Activated CD4-positive, alpha-beta T cell treated with anti-CD3 and anti-CD28 coated beads, Interleukin-2, amount 10 ng/mL, durations not matched to agents 24 days and 14 days (primary cell): ENCODE data around the gene RPL36. TPM values are rescaled to one million over a fixed set of nuclear protein-coding genes. Genes with fewer than 3 reads are reported as not detected.

Experiments
- DNase-seq: peaks from one replicate; pipeline ENCODE4 v3.0.0; 2022
- H3K27ac Mint-ChIP-seq: one replicate; pipeline ENCODE4 v1.8.0; 2022; ENCODE audit warnings: mild to moderate bottlenecking, mixed read lengths
- H3K27me3 Mint-ChIP-seq: one replicate; pipeline ENCODE4 v1.8.0; 2022; ENCODE audit warnings: mixed read lengths
- H3K36me3 Mint-ChIP-seq: one replicate; pipeline ENCODE4 v1.8.0; 2022; ENCODE audit warnings: low read depth, mild to moderate bottlenecking, mixed read lengths
- H3K4me1 Mint-ChIP-seq: one replicate; pipeline ENCODE4 v1.8.0; 2021; ENCODE audit warnings: mixed read lengths
- H3K4me3 Mint-ChIP-seq: one replicate; pipeline ENCODE4 v1.8.0; 2022; ENCODE audit warnings: mild to moderate bottlenecking, moderate library complexity, mixed read lengths
- H3K9me3 Mint-ChIP-seq: one replicate; pipeline ENCODE4 v1.8.0; 2021; ENCODE audit warnings: mixed read lengths
- intact Hi-C: fragments of 100-400 bp; cut with micrococcal nuclease; formaldehyde crosslinking; loops from one replicate; pipeline ENCODE4 v1.15.1; 2023
- total RNA-seq: library from RNA; stranded (reverse); gene quantifications from 2 replicates; pipeline ENCODE4 v1.2.3, GENCODE V29; 2022

Gene RPL36
- total RNA-seq, 1 donor from 2014 or later = 1,117 TPM

- H3K27ac Mint-ChIP-seq = peak overlapping the region; percentile 97
- peaks cover 9% of the 10 kb centered on the region for H3K36me3 Mint-ChIP-seq
- H3K4me1 Mint-ChIP-seq = peaks cover 22% of the 10 kb centered on the region
- no peak for DNase-seq
- H3K27me3 Mint-ChIP-seq = peaks cover 7% of the 10 kb centered on the region
- H3K4me3 Mint-ChIP-seq = peak overlapping the region; percentile 99
- intact Hi-C loops = loop anchor here (1.0 to 10.0 kb wide), 5 partner anchors 11 to 955 kb away; partner anchors contain the start of genes CATSPERD, DPP9, LONP1 and RPL36
- no peaks in the 10 kb centered on the region for H3K9me3 Mint-ChIP-seq
Measured at GRCh38 chr19:5679289-5680083, 10.6 kb upstream of the RPL36 start.

- Mint-ChIP-seq H3K27me3 (peaks cover 7% of the 10 kb centered on the region), H3K4me3 (peak overlapping the region; percentile 99), H3K9me3 (no peaks in the 10 kb centered on the region), H3K36me3 (peaks cover 6% of the 10 kb centered on the region), H3K27ac (peak overlapping the region; percentile 97), H3K4me1 (peaks cover 22% of the 10 kb centered on the region)
- intact Hi-C loops = loop anchor here (1.0 to 10.0 kb wide), 5 partner anchors 10 to 955 kb away; partner anchors contain the start of genes CATSPERD, DPP9, LONP1 and RPL36
- DNase-seq = no peak
Measured at GRCh38 chr19:5680084-5680436, 10.0 kb upstream of the RPL36 start.

GRCh38 chr19:5680437-5681368 is 9.4 kb upstream of the RPL36 start, which contains the start of the genes HSD11B1L and MICOS13:
HSD11B1L (plus strand) TSS chr19:5681027; CDS start chr19:5684833, 3,806 bp downstream.
MICOS13 (minus strand) TSS chr19:5680516; CDS start chr19:5680486, 30 bp downstream.
- H3K4me3 Mint-ChIP-seq = peak within 1 kb of the TSS; percentile 99
- H3K27ac Mint-ChIP-seq = peak within 1 kb of the TSS; percentile 97
- peaks cover 4% of the 10 kb centered on the region for H3K36me3 Mint-ChIP-seq
- H3K9me3 Mint-ChIP-seq = no peaks in the 10 kb centered on the region
- peak; percentile 99 for DNase-seq
- H3K27me3 Mint-ChIP-seq = peaks cover 7% of the 10 kb centered on the region
- intact Hi-C loops = loop anchor here (1.0 to 10.0 kb wide), 5 partner anchors 10 to 956 kb away; partner anchors contain the start of genes CATSPERD, DPP9, LONP1 and RPL36
- peaks cover 22% of the 10 kb centered on the region for H3K4me1 Mint-ChIP-seq

- Mint-ChIP-seq H3K27ac (peak overlapping the region; percentile 64), H3K36me3 (peaks cover 4% of the 10 kb centered on the region), H3K4me1 (peaks cover 24% of the 10 kb centered on the region), H3K27me3 (peaks cover 7% of the 10 kb centered on the region), H3K4me3 (peak overlapping the region; percentile 99), H3K9me3 (no peaks in the 10 kb centered on the region)
- peak; percentile 62 for DNase-seq
- intact Hi-C loops = loop anchor here (10.0 kb wide), 1 partner anchor 957 kb away; the partner anchor contains the start of gene DPP9
Measured at GRCh38 chr19:5681391-5682106, 8.5 kb upstream of the RPL36 start.

- Mint-ChIP-seq H3K9me3 (no peaks in the 10 kb centered on the region), H3K36me3 (peaks cover 4% of the 10 kb centered on the region), H3K4me3 (peak overlapping the region; percentile 99), H3K4me1 (peaks cover 25% of the 10 kb centered on the region), H3K27ac (peak overlapping the region; percentile 64), H3K27me3 (peaks cover 7% of the 10 kb centered on the region)
- DNase-seq = no peak
- intact Hi-C loops = loop anchor here (10.0 kb wide), 1 partner anchor 957 kb away; the partner anchor contains the start of gene DPP9
Measured at GRCh38 chr19:5682107-5682482, 8.0 kb upstream of the RPL36 start.

GRCh38 chr19:5683177-5683886 is 6.8 kb upstream of the RPL36 start:
- DNase-seq = no peak
- Mint-ChIP-seq H3K27ac (no peak overlapping the region), H3K4me1 (peaks cover 27% of the 10 kb centered on the region), H3K9me3 (no peaks in the 10 kb centered on the region), H3K4me3 (no peak overlapping the region), H3K27me3 (peaks cover 7% of the 10 kb centered on the region), H3K36me3 (peaks cover 4% of the 10 kb centered on the region)
- intact Hi-C loops = loop anchor here (10.0 kb wide), 1 partner anchor 959 kb away; the partner anchor contains the start of gene DPP9

GRCh38 chr19:5684694-5685430 is 5.2 kb upstream of the RPL36 start:
- Mint-ChIP-seq H3K27me3 (peaks cover 7% of the 10 kb centered on the region), H3K36me3 (peaks cover 2% of the 10 kb centered on the region), H3K4me3 (no peak overlapping the region), H3K4me1 (peaks cover 25% of the 10 kb centered on the region), H3K9me3 (no peaks in the 10 kb centered on the region), H3K27ac (no peak overlapping the region)
- intact Hi-C loops = loop anchor here (5.0 to 10.0 kb wide), 2 partner anchors 687 to 960 kb away; partner anchors contain the start of genes ALKBH7 and DPP9
- no peak for DNase-seq

- Mint-ChIP-seq H3K27ac (peak overlapping the region; percentile 87), H3K27me3 (peaks cover 7% of the 10 kb centered on the region), H3K4me1 (peaks cover 23% of the 10 kb centered on the region), H3K9me3 (no peaks in the 10 kb centered on the region), H3K4me3 (peak overlapping the region; percentile 85), H3K36me3 (peaks cover 12% of the 10 kb centered on the region)
- intact Hi-C loops = loop anchor here (5.0 to 10.0 kb wide), 2 partner anchors 686 to 961 kb away; partner anchors contain the start of genes ALKBH7 and DPP9
- DNase-seq = no peak
Measured at GRCh38 chr19:5686326-5686646, 3.8 kb upstream of the RPL36 start.

GRCh38 chr19:5686647-5687359 is 3.3 kb upstream of the RPL36 start:
- Mint-ChIP-seq H3K9me3 (no peaks in the 10 kb centered on the region), H3K4me3 (peak overlapping the region; percentile 85), H3K27me3 (peaks cover 6% of the 10 kb centered on the region), H3K36me3 (peaks cover 14% of the 10 kb centered on the region), H3K4me1 (peaks cover 18% of the 10 kb centered on the region), H3K27ac (peak overlapping the region; percentile 87)
- peak; percentile 100 for DNase-seq
- intact Hi-C loops = loop anchor here (5.0 to 10.0 kb wide), 2 partner anchors 685 to 962 kb away; partner anchors contain the start of genes ALKBH7 and DPP9

- H3K36me3 Mint-ChIP-seq = peaks cover 21% of the 10 kb centered on the region
- DNase-seq = no peak
- peaks cover 17% of the 10 kb centered on the region for H3K4me1 Mint-ChIP-seq
- H3K9me3 Mint-ChIP-seq = no peaks in the 10 kb centered on the region
- H3K4me3 Mint-ChIP-seq = peak overlapping the region; percentile 85
- H3K27ac Mint-ChIP-seq = peak overlapping the region; percentile 74
- H3K27me3 Mint-ChIP-seq = no peaks in the 10 kb centered on the region
- intact Hi-C loops = loop anchor here (5.0 to 10.0 kb wide), 2 partner anchors 685 to 963 kb away; partner anchors contain the start of genes ALKBH7 and DPP9
Measured at GRCh38 chr19:5687360-5688198, 2.5 kb upstream of the RPL36 start.
